HepG2 (cell line): ENCODE data around the gene ATP9B. TPM values are rescaled to one million over a fixed set of nuclear protein-coding genes. Genes with fewer than 3 reads are reported as not detected.
A peak's percentile ranks its signal among the peaks of the same experiment; 100 is the strongest.

ENCODE experiments used
- ATAC-seq: fragments of 200-7000 bp; cut with Tn5 transposase; 3 replicates; pipeline ENCODE4 v1.9.1; 2020; ENCODE audit warnings: mild to moderate bottlenecking, moderate library complexity
- BruUV-seq: library from RNA; stranded (reverse); fragments of 400-500 nt; replicated peaks from 2 replicates; lab custom pipeline; 2021; lab: Mats Ljungman, UMichigan
- CTCF ChIA-PET: fragments of 300-600 bp; formaldehyde crosslinking; extraction: SDS; loops from one replicate; lab custom pipeline; 2021; ENCODE audit warnings: low total read pairs, inconsistent platforms, low intra/inter-chr PET ratio; lab: Yijun Ruan, JAX
- POLR2A ChIA-PET: fragments of 350-600 bp; sonication (Branson Sonifier 250); formaldehyde crosslinking; loops from one replicate; lab custom pipeline; 2020; ENCODE audit warnings: antibody characterized with exemption, inconsistent platforms; lab: Yijun Ruan, JAX
- DNase-seq: peaks from one replicate; pipeline ENCODE4 v3.0.0-alpha.2; 2015; ENCODE audit warnings: low spot score
- FAIRE-seq: peaks from 3 replicates; lab custom pipeline; 2011; peaks lifted over from hg19 to GRCh38; lab: Jason Lieb, UNC
- H2AFZ ChIP-seq: one replicate; pipeline ENCODE4 v1.6.1; 2011; ENCODE audit warnings: low read length, inconsistent platforms
- H3K27ac ChIP-seq: fragments of 300-600 bp; 3 replicates; pipeline ENCODE4 v1.8.0; 2011; ENCODE audit warnings: mixed run types, mild to moderate bottlenecking, mixed read lengths, low read length, inconsistent platforms; ENCODE audit not compliant: insufficient read depth; ENCODE audit errors: extremely low read length
- H3K27me3 ChIP-seq, 2 experiments: fragments of 200-600 bp in 1 of 2; 2 replicates in 1 of 2; 3 replicates in 1 of 2; pipeline versions ENCODE4 v1.6.0 to v1.8.0; 2011; ENCODE audit warnings: low read length in 2 of 2, mild to moderate bottlenecking in 2 of 2, moderate library complexity in 2 of 2, inconsistent platforms in 1 of 2; ENCODE audit not compliant: insufficient read depth in 2 of 2, control insufficient read depth in 1 of 2
- H3K36me3 ChIP-seq, 2 experiments: fragments of 200-600 bp in 1 of 2; replicated peaks in 1 of 2; 2 replicates in 1 of 2; 3 replicates in 1 of 2; pipeline versions ENCODE4 v1.5.1 to v1.8.0; 2011; ENCODE audit warnings: low read length in 2 of 2, inconsistent platforms in 1 of 2; ENCODE audit not compliant: insufficient read depth in 2 of 2, control insufficient read depth in 1 of 2
- H3K4me1 ChIP-seq: 2 replicates; pipeline ENCODE4 v1.5.1; 2012; ENCODE audit warnings: low read length, inconsistent platforms; ENCODE audit not compliant: insufficient read depth
- H3K4me2 ChIP-seq: 2 replicates; pipeline ENCODE4 v1.6.0; 2011; ENCODE audit warnings: low read depth, low read length, inconsistent platforms
- H3K4me3 ChIP-seq, 3 experiments: fragments of 200-600 bp in 1 of 3; sonication (generic), shearing (Covaris generic) in 1 of 3; replicated peaks in 1 of 3; 2 replicates each; pipeline ENCODE4 v1.5.1; 2011 to 2016; ENCODE audit warnings: low read length in 3 of 3, inconsistent platforms in 2 of 3, low read depth in 2 of 3, mild to moderate bottlenecking in 2 of 3, control low read depth in 1 of 3, mixed read lengths in 1 of 3; ENCODE audit not compliant: insufficient read depth in 1 of 3
- H3K79me2 ChIP-seq: one replicate; pipeline ENCODE4 v1.6.1; 2011; ENCODE audit warnings: low read length, inconsistent platforms; ENCODE audit not compliant: insufficient read depth
- H3K9ac ChIP-seq: 2 replicates; pipeline ENCODE4 v1.6.0; 2011; ENCODE audit warnings: mild to moderate bottlenecking, low read depth, low read length, inconsistent platforms; ENCODE audit not compliant: insufficient read depth
- H3K9me3 ChIP-seq: 2 replicates; pipeline ENCODE4 v1.5.1; 2012; ENCODE audit warnings: mild to moderate bottlenecking, low read length
- H4K20me1 ChIP-seq: 2 replicates; pipeline ENCODE4 v1.6.0; 2011; ENCODE audit warnings: inconsistent platforms, mild to moderate bottlenecking, low read length, moderate library complexity; ENCODE audit not compliant: insufficient read depth
- DPF2 ChIP-seq: sonication (generic); formaldehyde crosslinking; IDR thresholded peaks from 2 replicates; pipeline ENCODE4 v1.4.0; 2020; ENCODE audit warnings: mild to moderate bottlenecking, low read depth, missing genetic modification reagents, borderline replicate concordance
- MATR3 ChIP-seq: sonication (generic); formaldehyde crosslinking; IDR thresholded peaks from 2 replicates; pipeline ENCODE4 v1.4.0; 2020; ENCODE audit warnings: missing genetic modification reagents
- NCOA2 ChIP-seq: sonication (generic); formaldehyde crosslinking; IDR thresholded peaks from 2 replicates; pipeline ENCODE4 v1.8.0; 2022; ENCODE audit warnings: inconsistent platforms
- SNAI1 ChIP-seq: sonication (generic); formaldehyde crosslinking; IDR thresholded peaks from 2 replicates; pipeline ENCODE4 v1.5.0; 2020; ENCODE audit warnings: mild to moderate bottlenecking, missing genetic modification reagents, borderline replicate concordance
- TIGD3 ChIP-seq: sonication (generic); formaldehyde crosslinking; IDR thresholded peaks from 2 replicates; pipeline ENCODE4 v1.5.1; 2020; ENCODE audit warnings: mild to moderate bottlenecking, missing genetic modification reagents, borderline replicate concordance
- ZBED4 ChIP-seq: sonication (generic); formaldehyde crosslinking; IDR thresholded peaks from 2 replicates; pipeline ENCODE4 v1.4.0; 2020; ENCODE audit warnings: missing genetic modification reagents, borderline replicate concordance
- ZBTB42 ChIP-seq: sonication (generic); formaldehyde crosslinking; IDR thresholded peaks from 2 replicates; pipeline ENCODE4 v1.5.0; 2020; ENCODE audit warnings: mild to moderate bottlenecking, missing genetic modification reagents
- ZBTB7B ChIP-seq: sonication (generic); formaldehyde crosslinking; IDR thresholded peaks from 2 replicates; pipeline ENCODE4 v1.4.0; 2020; ENCODE audit warnings: missing genetic modification reagents
- ZNF235 ChIP-seq: sonication (generic); formaldehyde crosslinking; IDR thresholded peaks from 2 replicates; pipeline ENCODE4 v1.8.1; 2023; ENCODE audit warnings: mild to moderate bottlenecking, missing genetic modification reagents, borderline replicate concordance
- ZNF3 ChIP-seq: IDR thresholded peaks from 2 replicates; pipeline ENCODE4 v1.7.0; 2017; ENCODE audit warnings: inconsistent platforms
- ZNF547 ChIP-seq: sonication (generic); formaldehyde crosslinking; IDR thresholded peaks from 2 replicates; pipeline ENCODE4 v1.5.1; 2020; ENCODE audit warnings: mild to moderate bottlenecking, missing genetic modification reagents
- WGBS: methylation state at CpG from one replicate; pipeline ENCODE4 v1.1.6; 2017; ENCODE audit warnings: low lambda C conversion rate; 5-methylcytosine and 5-hydroxymethylcytosine counted together
- in situ Hi-C: cut with HindIII; loops from 2 replicates; pipeline ENCODE4 v1.10.0; 2017; ENCODE audit warnings: low pct_unique_long_range_greater_than_20kb; ENCODE audit not compliant: extremely low pct_ligation_motif_present
- intact Hi-C: fragments of 100-400 bp; cut with micrococcal nuclease; formaldehyde crosslinking; loops from one replicate; pipeline ENCODE4 v1.10.0; 2022; ENCODE audit not compliant: unreplicated experiment
- polyA plus RNA-seq, 8 experiments: library from polyadenylated mRNA; depleted of rRNA in 3 of 8; stranded (reverse) in 7 of 8; unstranded in 1 of 8; fragments of >200 nt; fragmentation: Illumina TruSeq in 4 of 8; extraction: Trizol in 4 of 8; gene quantifications; 2 replicates each; pipeline versions ENCODE4 v1.2.1 to v1.2.3, GENCODE V29; 2011 to 2016; ENCODE audit warnings: low read depth in 4 of 8, missing spikeins in 1 of 8, mixed read lengths in 1 of 8; ENCODE audit not compliant: insufficient read depth in 1 of 8
- total RNA-seq, 5 experiments: library from RNA; depleted of rRNA; stranded (reverse); fragments of >200 nt; fragmentation: Illumina TruSeq; extraction: Trizol; gene quantifications; 2 replicates each; pipeline ENCODE4 v1.2.3, GENCODE V29; 2016; ENCODE audit warnings: low read depth in 1 of 5
- TF ChIP-seq, protein P1 (sequence below): sonication (generic); formaldehyde crosslinking; IDR thresholded peaks from 2 replicates; pipeline ENCODE4 v1.4.0; 2020; ENCODE audit warnings: missing genetic modification reagents, borderline replicate concordance
- TF ChIP-seq, protein P2 (sequence below): sonication (generic); formaldehyde crosslinking; IDR thresholded peaks from 2 replicates; pipeline ENCODE4 v1.8.1; 2023; ENCODE audit warnings: mild to moderate bottlenecking, missing genetic modification reagents

The ATP9B gene
- total and polyA plus RNA-seq, 2 of the 13 experiments (the other 11 are each of a cell fraction or from before 2014, with no cell fraction given): 10.8 to 11.3 TPM

DNA sequence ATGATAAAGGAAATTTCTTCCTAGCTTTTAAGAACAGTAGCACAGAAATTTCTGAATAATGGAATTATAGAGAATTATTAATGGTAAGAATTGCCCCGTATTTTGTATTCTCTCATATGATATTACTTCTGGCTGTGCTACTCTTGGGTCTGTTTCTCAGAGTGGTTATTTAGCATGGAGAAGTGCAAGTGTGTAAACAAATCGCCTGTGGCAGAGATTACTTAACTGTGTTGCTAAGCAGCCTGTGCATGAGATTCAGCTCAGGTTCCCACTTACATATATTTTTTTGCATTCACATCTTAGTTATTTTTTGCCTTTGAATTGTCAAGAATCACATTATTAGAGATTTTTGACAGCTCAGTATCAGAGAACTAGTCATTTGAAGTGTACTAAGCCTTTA lies 246.4 kb downstream of the ATP9B start (continued):
- TF ChIP-seq, protein P1, sequence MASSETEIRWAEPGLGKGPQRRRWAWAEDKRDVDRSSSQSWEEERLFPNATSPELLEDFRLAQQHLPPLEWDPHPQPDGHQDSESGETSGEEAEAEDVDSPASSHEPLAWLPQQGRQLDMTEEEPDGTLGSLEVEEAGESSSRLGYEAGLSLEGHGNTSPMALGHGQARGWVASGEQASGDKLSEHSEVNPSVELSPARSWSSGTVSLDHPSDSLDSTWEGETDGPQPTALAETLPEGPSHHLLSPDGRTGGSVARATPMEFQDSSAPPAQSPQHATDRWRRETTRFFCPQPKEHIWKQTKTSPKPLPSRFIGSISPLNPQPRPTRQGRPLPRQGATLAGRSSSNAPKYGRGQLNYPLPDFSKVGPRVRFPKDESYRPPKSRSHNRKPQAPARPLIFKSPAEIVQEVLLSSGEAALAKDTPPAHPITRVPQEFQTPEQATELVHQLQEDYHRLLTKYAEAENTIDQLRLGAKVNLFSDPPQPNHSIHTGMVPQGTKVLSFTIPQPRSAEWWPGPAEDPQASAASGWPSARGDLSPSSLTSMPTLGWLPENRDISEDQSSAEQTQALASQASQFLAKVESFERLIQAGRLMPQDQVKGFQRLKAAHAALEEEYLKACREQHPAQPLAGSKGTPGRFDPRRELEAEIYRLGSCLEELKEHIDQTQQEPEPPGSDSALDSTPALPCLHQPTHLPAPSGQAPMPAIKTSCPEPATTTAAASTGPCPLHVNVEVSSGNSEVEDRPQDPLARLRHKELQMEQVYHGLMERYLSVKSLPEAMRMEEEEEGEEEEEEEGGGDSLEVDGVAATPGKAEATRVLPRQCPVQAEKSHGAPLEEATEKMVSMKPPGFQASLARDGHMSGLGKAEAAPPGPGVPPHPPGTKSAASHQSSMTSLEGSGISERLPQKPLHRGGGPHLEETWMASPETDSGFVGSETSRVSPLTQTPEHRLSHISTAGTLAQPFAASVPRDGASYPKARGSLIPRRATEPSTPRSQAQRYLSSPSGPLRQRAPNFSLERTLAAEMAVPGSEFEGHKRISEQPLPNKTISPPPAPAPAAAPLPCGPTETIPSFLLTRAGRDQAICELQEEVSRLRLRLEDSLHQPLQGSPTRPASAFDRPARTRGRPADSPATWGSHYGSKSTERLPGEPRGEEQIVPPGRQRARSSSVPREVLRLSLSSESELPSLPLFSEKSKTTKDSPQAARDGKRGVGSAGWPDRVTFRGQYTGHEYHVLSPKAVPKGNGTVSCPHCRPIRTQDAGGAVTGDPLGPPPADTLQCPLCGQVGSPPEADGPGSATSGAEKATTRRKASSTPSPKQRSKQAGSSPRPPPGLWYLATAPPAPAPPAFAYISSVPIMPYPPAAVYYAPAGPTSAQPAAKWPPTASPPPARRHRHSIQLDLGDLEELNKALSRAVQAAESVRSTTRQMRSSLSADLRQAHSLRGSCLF (CRISPR knock-in tag): no peak
- TF ChIP-seq ZNF235 (CRISPR knock-in tag) (no peak), ZNF547 (CRISPR knock-in tag) (no peak), ZBTB7B (CRISPR knock-in tag) (no peak), DPF2 (CRISPR knock-in tag) (no peak), MATR3 (CRISPR knock-in tag) (no peak)

GRCh38 chr18:79317703-79318102 lies 248.5 kb downstream of the ATP9B start:
- H3K79me2 ChIP-seq: no peaks in the 10 kb centered on the region
- no peak overlapping the region for H2AFZ ChIP-seq
- FAIRE-seq: no peak
- no peaks in the 10 kb centered on the region for H3K9me3 ChIP-seq
- no TSS peak for BruUV-seq
- no peaks in the 10 kb centered on the region for H3K4me1 ChIP-seq
- peak; percentile 56; the same call in 2 of the 3 replicates for ATAC-seq
- no peak overlapping the region for H3K9ac ChIP-seq
- H4K20me1 ChIP-seq: no peaks in the 10 kb centered on the region
- in situ Hi-C loops (no loop called here), intact Hi-C loops (no loop called here)
- H3K36me3 ChIP-seq: peaks cover 0 to 5% of the 10 kb centered on the region in 2 experiments; a peak in 3 of 5 replicates
- POLR2A ChIA-PET: no interaction called here
- no peak overlapping the region for H3K27ac ChIP-seq
- H3K4me3 ChIP-seq: no peak overlapping the region
- WGBS: 98% methylated on average over 2 of the region's 2 CpGs
- no peaks in the 10 kb centered on the region for H3K27me3 ChIP-seq
- CTCF ChIA-PET: no interaction called here
- no peak overlapping the region for H3K4me2 ChIP-seq
- no peak for DNase-seq
- TF ChIP-seq NCOA2: no peak
- TF ChIP-seq ZBED4: no peak
- TF ChIP-seq ZNF3 (CRISPR knock-in tag): no peak
- TF ChIP-seq SNAI1 (CRISPR knock-in tag): no peak
- TF ChIP-seq ZBTB42 (CRISPR knock-in tag): no peak
- TF ChIP-seq TIGD3: no peak
- TF ChIP-seq, protein P2, sequence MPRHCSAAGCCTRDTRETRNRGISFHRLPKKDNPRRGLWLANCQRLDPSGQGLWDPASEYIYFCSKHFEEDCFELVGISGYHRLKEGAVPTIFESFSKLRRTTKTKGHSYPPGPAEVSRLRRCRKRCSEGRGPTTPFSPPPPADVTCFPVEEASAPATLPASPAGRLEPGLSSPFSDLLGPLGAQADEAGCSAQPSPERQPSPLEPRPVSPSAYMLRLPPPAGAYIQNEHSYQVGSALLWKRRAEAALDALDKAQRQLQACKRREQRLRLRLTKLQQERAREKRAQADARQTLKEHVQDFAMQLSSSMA: no peak
